OCI-LY7 (cell line): ENCODE data around the gene MYLK4. TPM values are rescaled to one million over a fixed set of nuclear protein-coding genes. Genes with fewer than 3 reads are reported as not detected.

Experiments
- BruUV-seq: library from RNA; stranded (reverse); fragments of 400-500 nt; replicated peaks from 2 replicates; lab custom pipeline; 2021; lab: Mats Ljungman, UMichigan
- CTCF ChIA-PET: fragments of 300-600 bp; sonication (Branson Sonifier 250); formaldehyde crosslinking; loops from one replicate; lab custom pipeline; 2022; ENCODE audit warnings: antibody characterized with exemption; ENCODE audit not compliant: unreplicated experiment; lab: Charles Lee
- POLR2A ChIA-PET: fragments of 300-600 bp; sonication (Branson Sonifier 250); formaldehyde crosslinking; loops from one replicate; lab custom pipeline; 2022; ENCODE audit warnings: antibody characterized with exemption; lab: Charles Lee
- DNase-seq: peaks from one replicate; pipeline ENCODE4 v3.0.0-alpha.2; 2015; ENCODE audit warnings: low spot score
- H2AFZ ChIP-seq: fragments of 200-600 bp; sonication (generic), shearing (Covaris generic); 2 replicates; pipeline ENCODE4 v1.6.1; 2014; ENCODE audit warnings: mild to moderate bottlenecking, antibody characterized with exemption, low read length, moderate library complexity
- H3K27ac ChIP-seq: fragments of 200-600 bp; sonication (generic); 2 replicates; pipeline ENCODE4 v1.5.1; 2014; ENCODE audit warnings: mixed run types, low read depth, mild to moderate bottlenecking, moderate library complexity, low read length, inconsistent platforms; ENCODE audit not compliant: poor library complexity, severe bottlenecking
- H3K36me3 ChIP-seq: fragments of 200-600 bp; sonication (generic); 2 replicates; pipeline ENCODE4 v1.6.1; 2014; ENCODE audit warnings: mild to moderate bottlenecking, antibody characterized with exemption, low read length, moderate library complexity, mixed read lengths; ENCODE audit not compliant: insufficient read depth
- H3K4me1 ChIP-seq: fragments of 200-600 bp; sonication (generic); 2 replicates; pipeline ENCODE4 v1.5.1; 2014; ENCODE audit warnings: mild to moderate bottlenecking, low read length; ENCODE audit not compliant: insufficient read depth, poor library complexity, severe bottlenecking
- H3K4me2 ChIP-seq: fragments of 200-600 bp; sonication (generic); 2 replicates; pipeline ENCODE4 v1.6.1; 2014; ENCODE audit warnings: mild to moderate bottlenecking, low read length
- H3K4me3 ChIP-seq: fragments of 200-600 bp; sonication (generic); 2 replicates; pipeline ENCODE4 v1.5.1; 2014; ENCODE audit warnings: mild to moderate bottlenecking, low read depth, low read length; ENCODE audit not compliant: poor library complexity, severe bottlenecking
- H3K79me2 ChIP-seq: fragments of 200-600 bp; sonication (generic); 2 replicates; pipeline ENCODE4 v1.6.1; 2016; ENCODE audit warnings: low read depth, mild to moderate bottlenecking, low read length, moderate library complexity, mixed read lengths; ENCODE audit not compliant: insufficient read depth
- H3K9me2 ChIP-seq: fragments of 200-600 bp; sonication (generic); 2 replicates; pipeline ENCODE4 v1.6.1; 2016; ENCODE audit warnings: mild to moderate bottlenecking, low read length, mixed read lengths; ENCODE audit not compliant: insufficient read depth
- H3K9me3 ChIP-seq: fragments of 200-600 bp; sonication (generic); 2 replicates; pipeline ENCODE4 v1.6.1; 2014; ENCODE audit warnings: mild to moderate bottlenecking, mixed run types, low read length, mixed read lengths
- H4K20me1 ChIP-seq: fragments of 200-600 bp; sonication (generic); 2 replicates; pipeline ENCODE4 v1.6.1; 2014; ENCODE audit warnings: mild to moderate bottlenecking, antibody characterized with exemption, low read length, moderate library complexity, mixed read lengths; ENCODE audit not compliant: insufficient read depth
- EZH2phosphoT487 ChIP-seq: fragments of 200-600 bp; sonication (generic); IDR thresholded peaks from 2 replicates; pipeline ENCODE4 v1.6.1; 2018; ENCODE audit warnings: low read depth, borderline replicate concordance, mild to moderate bottlenecking, mixed run types, antibody characterized with exemption, low read length, moderate library complexity, mixed read lengths
- intact Hi-C: fragments of 100-400 bp; cut with micrococcal nuclease; formaldehyde crosslinking; loops from one replicate; pipeline ENCODE4 v1.10.0; 2022; ENCODE audit not compliant: unreplicated experiment
- total RNA-seq, 2 experiments: library from RNA; depleted of rRNA in 1 of 2; stranded (reverse); fragments of >200 nt in 1 of 2; shearing (Covaris generic) in 1 of 2; gene quantifications; 2 replicates each; pipeline ENCODE4 v1.2.3, GENCODE V29; 2014 to 2022
- TF ChIP-seq, protein P1 (sequence below): fragments of 200-600 bp; sonication (generic); conservative IDR thresholded peaks from 2 replicates; pipeline ENCODE4 v1.5.1; 2014; ENCODE audit warnings: mild to moderate bottlenecking, antibody characterized with exemption, low read length, moderate library complexity, mixed read lengths

Gene MYLK4
- total RNA-seq, 2 experiments from 2014 or later, result 0.16 to 0.36 TPM

DNA sequence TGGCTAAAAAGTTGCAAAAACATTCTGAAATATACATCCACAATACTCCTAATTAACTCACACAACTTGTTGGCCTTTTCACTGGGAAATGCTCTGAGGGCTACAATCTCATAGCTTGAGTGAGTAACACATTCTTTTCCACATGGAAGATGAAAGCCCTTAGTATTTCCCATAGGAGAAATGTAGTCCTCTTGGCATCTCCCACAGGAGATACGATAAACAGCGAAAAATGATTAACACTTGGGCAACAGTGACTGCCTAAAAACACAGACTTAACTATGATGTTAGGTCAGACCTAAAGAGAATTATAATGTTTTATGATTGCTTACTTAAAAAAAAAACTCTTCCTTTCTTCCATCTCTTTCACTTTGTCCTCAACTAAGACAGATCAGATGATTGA, 9.0 kb downstream of the MYLK4 start:
- Histone ChIP-seq H3K4me1 (peaks cover 4% of the 10 kb centered on the region), H3K79me2 (no peaks in the 10 kb centered on the region), H3K4me3 (no peak overlapping the region), H2AFZ (no peak overlapping the region), H4K20me1 (no peaks in the 10 kb centered on the region), H3K4me2 (no peak overlapping the region), H3K9me2 (no peaks in the 10 kb centered on the region), H3K9me3 (no peaks in the 10 kb centered on the region), H3K27ac (no peak overlapping the region), H3K36me3 (no peaks in the 10 kb centered on the region)
- CTCF ChIA-PET, result no interaction called here
- no peak for TF ChIP-seq EZH2phosphoT487
- TF ChIP-seq, protein P1, sequence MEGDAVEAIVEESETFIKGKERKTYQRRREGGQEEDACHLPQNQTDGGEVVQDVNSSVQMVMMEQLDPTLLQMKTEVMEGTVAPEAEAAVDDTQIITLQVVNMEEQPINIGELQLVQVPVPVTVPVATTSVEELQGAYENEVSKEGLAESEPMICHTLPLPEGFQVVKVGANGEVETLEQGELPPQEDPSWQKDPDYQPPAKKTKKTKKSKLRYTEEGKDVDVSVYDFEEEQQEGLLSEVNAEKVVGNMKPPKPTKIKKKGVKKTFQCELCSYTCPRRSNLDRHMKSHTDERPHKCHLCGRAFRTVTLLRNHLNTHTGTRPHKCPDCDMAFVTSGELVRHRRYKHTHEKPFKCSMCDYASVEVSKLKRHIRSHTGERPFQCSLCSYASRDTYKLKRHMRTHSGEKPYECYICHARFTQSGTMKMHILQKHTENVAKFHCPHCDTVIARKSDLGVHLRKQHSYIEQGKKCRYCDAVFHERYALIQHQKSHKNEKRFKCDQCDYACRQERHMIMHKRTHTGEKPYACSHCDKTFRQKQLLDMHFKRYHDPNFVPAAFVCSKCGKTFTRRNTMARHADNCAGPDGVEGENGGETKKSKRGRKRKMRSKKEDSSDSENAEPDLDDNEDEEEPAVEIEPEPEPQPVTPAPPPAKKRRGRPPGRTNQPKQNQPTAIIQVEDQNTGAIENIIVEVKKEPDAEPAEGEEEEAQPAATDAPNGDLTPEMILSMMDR, result no peak
- POLR2A ChIA-PET, result no interaction called here
- intact Hi-C loops, result no loop called here
- BruUV-seq, result no TSS peak
- DNase-seq, result no peak

DNA sequence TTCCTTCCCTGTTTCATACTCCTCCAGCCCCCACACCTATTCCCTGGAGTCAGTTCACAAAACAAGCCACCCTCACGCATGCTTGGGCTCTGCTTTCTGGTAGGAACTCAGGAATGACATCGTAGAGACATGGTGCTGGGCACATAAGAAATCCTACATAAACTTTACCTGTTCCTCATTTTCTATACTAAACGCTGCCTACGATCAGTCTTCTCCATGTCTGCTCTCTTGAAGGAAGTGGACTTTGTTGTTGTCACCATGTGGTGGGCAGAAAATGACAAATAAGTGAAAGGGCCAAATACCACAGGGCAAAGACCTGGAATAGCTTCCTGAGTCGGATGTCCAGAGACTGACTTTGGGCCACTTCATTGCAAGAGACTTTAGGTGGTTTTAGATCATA, 10.1 kb downstream of the MYLK4 start:
- H3K9me3 ChIP-seq, result no peaks in the 10 kb centered on the region
- BruUV-seq, result no TSS peak
- peaks cover 8% of the 10 kb centered on the region for H3K4me1 ChIP-seq
- no peaks in the 10 kb centered on the region for H3K9me2 ChIP-seq
- no peak overlapping the region for H3K4me2 ChIP-seq
- H3K79me2 ChIP-seq, result no peaks in the 10 kb centered on the region
- DNase-seq, result no peak
- H3K27ac ChIP-seq, result no peak overlapping the region
- ChIA-PET POLR2A (no interaction called here), CTCF (no interaction called here)
- no peak overlapping the region for H2AFZ ChIP-seq
- no peak overlapping the region for H3K4me3 ChIP-seq
- intact Hi-C loops, result no loop called here
- TF ChIP-seq, protein P1, result no peak
- TF ChIP-seq EZH2phosphoT487, result no peak
- H3K36me3 ChIP-seq, result no peaks in the 10 kb centered on the region
- no peaks in the 10 kb centered on the region for H4K20me1 ChIP-seq

DNA sequence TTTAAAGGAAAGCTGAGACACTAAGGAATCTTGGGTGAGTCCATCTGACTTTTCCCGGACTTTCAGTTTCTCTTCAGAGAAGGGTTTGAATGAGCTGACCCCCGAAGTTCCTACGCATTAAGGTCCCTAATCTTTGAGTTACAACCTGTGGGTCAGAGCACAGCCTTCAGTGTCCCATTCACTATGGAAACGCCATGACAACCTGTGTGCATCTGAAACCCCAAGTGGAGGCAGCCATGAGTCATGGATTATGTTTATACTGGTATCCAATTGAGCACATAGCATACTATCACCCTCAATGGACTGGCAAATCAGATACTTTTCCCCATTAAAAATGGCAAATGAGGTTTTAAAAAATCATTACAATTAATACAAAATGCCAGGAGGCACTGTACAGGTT, 11.4 kb downstream of the MYLK4 start:
- CTCF ChIA-PET, result no interaction called here
- Histone ChIP-seq H2AFZ (no peak overlapping the region), H3K9me2 (no peaks in the 10 kb centered on the region), H3K9me3 (no peaks in the 10 kb centered on the region), H3K4me3 (no peak overlapping the region), H3K4me2 (no peak overlapping the region), H3K79me2 (no peaks in the 10 kb centered on the region), H3K27ac (no peak overlapping the region), H4K20me1 (no peaks in the 10 kb centered on the region), H3K4me1 (peaks cover 17% of the 10 kb centered on the region), H3K36me3 (no peaks in the 10 kb centered on the region)
- no TSS peak for BruUV-seq
- TF ChIP-seq, protein P1, result no peak
- TF ChIP-seq EZH2phosphoT487, result no peak
- intact Hi-C loops, result loop anchor here (2.0 kb wide), 1 partner anchor 13 kb away; no protein-coding TSS in a partner anchor
- DNase-seq, result no peak
- POLR2A ChIA-PET, result interaction anchor here (0.6 to 2.1 kb wide), 4 partner anchors 16 to 319 kb away, joined by 3 to 7 read pairs (median 4); no protein-coding TSS in a partner anchor
